22Rv1 (cell line): ENCODE results near the gene CSPG4.
"Not testable (repeated sequence)": the region's sequence is repeated elsewhere in the genome, so short reads cannot be mapped to it uniquely, and the experiment has no call there.

Source experiments
- ZFX ChIP-seq: fragments of 450-650 bp; IDR thresholded peaks from 2 replicates; pipeline ENCODE4 v1.6.1; 2017; ENCODE audit warnings: antibody characterized with exemption, borderline replicate concordance
- TF ChIP-seq, protein P1 (sequence below): fragments of 450-650 bp; IDR thresholded peaks from 2 replicates; pipeline ENCODE4 v1.5.1; 2017; ENCODE audit warnings: mild to moderate bottlenecking

DNA sequence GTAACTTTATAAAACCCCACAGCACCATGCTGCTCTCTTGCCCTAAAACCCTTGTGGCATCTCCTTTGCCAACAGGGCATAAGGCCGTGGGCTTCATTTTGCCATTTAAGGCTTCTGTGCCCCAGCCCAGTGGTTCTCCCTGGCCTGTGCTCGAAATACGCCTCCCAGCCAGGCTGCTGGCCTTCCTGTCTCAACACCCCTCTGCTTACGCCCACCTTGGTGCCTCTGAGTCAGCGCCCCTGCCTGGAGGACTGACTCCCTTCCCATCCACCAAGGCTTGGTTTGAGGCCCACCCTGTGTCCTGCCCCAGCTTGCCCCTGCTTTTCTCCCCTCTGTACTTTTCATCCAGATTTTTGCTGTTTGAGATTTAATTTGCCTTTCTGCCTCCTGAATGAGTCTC, 1.8 kb downstream of the CSPG4 start:
- TF ChIP-seq, protein P1, sequence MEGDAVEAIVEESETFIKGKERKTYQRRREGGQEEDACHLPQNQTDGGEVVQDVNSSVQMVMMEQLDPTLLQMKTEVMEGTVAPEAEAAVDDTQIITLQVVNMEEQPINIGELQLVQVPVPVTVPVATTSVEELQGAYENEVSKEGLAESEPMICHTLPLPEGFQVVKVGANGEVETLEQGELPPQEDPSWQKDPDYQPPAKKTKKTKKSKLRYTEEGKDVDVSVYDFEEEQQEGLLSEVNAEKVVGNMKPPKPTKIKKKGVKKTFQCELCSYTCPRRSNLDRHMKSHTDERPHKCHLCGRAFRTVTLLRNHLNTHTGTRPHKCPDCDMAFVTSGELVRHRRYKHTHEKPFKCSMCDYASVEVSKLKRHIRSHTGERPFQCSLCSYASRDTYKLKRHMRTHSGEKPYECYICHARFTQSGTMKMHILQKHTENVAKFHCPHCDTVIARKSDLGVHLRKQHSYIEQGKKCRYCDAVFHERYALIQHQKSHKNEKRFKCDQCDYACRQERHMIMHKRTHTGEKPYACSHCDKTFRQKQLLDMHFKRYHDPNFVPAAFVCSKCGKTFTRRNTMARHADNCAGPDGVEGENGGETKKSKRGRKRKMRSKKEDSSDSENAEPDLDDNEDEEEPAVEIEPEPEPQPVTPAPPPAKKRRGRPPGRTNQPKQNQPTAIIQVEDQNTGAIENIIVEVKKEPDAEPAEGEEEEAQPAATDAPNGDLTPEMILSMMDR = not testable (repeated sequence)
- not testable (repeated sequence) for TF ChIP-seq ZFX
